Measurements from ENCODE around the gene TUBB6.
A peak's percentile ranks its signal among the peaks of the same experiment; 100 is the strongest.

The TUBB6 gene

GRCh38 chr18:12283256-12283655 lies 24.8 kb upstream of the TUBB6 start:
- H3K4me3 ChIP-seq (ENCODE audit: low read length) = no peak overlapping the region
- peak; percentile 96 for DNase-seq (ENCODE audit: low read depth)
- TF ChIP-seq, protein P1, sequence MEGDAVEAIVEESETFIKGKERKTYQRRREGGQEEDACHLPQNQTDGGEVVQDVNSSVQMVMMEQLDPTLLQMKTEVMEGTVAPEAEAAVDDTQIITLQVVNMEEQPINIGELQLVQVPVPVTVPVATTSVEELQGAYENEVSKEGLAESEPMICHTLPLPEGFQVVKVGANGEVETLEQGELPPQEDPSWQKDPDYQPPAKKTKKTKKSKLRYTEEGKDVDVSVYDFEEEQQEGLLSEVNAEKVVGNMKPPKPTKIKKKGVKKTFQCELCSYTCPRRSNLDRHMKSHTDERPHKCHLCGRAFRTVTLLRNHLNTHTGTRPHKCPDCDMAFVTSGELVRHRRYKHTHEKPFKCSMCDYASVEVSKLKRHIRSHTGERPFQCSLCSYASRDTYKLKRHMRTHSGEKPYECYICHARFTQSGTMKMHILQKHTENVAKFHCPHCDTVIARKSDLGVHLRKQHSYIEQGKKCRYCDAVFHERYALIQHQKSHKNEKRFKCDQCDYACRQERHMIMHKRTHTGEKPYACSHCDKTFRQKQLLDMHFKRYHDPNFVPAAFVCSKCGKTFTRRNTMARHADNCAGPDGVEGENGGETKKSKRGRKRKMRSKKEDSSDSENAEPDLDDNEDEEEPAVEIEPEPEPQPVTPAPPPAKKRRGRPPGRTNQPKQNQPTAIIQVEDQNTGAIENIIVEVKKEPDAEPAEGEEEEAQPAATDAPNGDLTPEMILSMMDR (IDR thresholded peaks at IDR 0.05; ENCODE audit: insufficient read depth, low read depth, low read length, missing control alignments) = peak; percentile 40

DNA sequence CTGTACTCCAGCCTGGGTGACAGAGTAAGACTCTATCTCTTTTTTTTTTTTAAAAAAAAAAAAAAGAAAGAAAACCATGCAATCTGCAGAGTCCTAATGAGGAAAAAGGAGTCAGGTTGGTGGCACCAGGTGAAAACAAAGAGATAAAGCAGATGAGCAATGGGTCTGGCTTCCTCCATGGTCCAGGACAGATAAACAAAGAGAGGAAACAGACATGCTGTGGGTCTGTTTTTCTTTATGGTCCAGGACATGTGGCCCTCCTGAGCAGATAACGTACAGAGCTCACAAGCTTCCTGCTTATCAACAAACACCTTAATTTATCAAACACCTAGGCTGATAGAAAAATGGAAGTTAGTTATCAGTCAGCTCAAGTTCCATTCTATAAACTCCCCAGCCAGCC lies 24.4 kb upstream of the TUBB6 start:
- TF ChIP-seq, protein P1 (IDR thresholded peaks at IDR 0.05; ENCODE audit: insufficient read depth, low read depth, low read length, missing control alignments) = no peak
- H3K4me3 ChIP-seq (ENCODE audit: low read length) = no peak overlapping the region
- no peak for DNase-seq (ENCODE audit: low read depth)

GRCh38 chr18:12287131-12287681 lies 20.8 kb upstream of the TUBB6 start:
- TF ChIP-seq, protein P1 (IDR thresholded peaks at IDR 0.05; ENCODE audit: insufficient read depth, low read depth, low read length, missing control alignments) = no peak
- peak overlapping the region; percentile 56 for H3K4me3 ChIP-seq (ENCODE audit: low read length)
- DNase-seq (ENCODE audit: low read depth) = peak; percentile 60

- H3K4me3 ChIP-seq (ENCODE audit: low read length) = peak overlapping the region; percentile 56
- TF ChIP-seq, protein P1 (IDR thresholded peaks at IDR 0.05; ENCODE audit: insufficient read depth, low read depth, low read length, missing control alignments) = no peak
- peak; percentile 96 for DNase-seq (ENCODE audit: low read depth)
Observed at GRCh38 chr18:12287684-12288402, 20.2 kb upstream of the TUBB6 start.

DNA sequence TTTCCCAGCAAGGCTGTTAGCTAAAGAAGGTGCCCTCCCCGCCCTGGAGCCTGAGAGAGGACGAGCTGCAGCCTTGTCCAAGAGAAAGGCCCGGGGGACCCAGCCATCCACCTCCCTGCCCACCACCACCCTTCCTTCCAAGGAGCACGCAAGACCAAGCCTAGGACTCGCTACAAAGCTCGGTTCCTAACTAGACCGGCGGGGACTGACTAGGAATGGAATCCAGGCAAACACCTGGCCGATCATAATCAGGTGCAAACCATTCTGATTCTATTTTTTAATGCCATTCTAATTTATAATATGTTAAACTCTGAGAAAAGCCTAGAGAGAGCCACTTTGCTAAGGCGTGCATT lies 19.7 kb upstream of the TUBB6 start:
- DNase-seq (ENCODE audit: low read depth) = no peak
- TF ChIP-seq, protein P1 (IDR thresholded peaks at IDR 0.05; ENCODE audit: insufficient read depth, low read depth, low read length, missing control alignments) = no peak
- H3K4me3 ChIP-seq (ENCODE audit: low read length) = peak overlapping the region; percentile 56

GRCh38 chr18:12290086-12290485 lies 18.0 kb upstream of the TUBB6 start:
- no peak overlapping the region for H3K4me3 ChIP-seq (ENCODE audit: low read length)
- TF ChIP-seq, protein P1 (IDR thresholded peaks at IDR 0.05; ENCODE audit: insufficient read depth, low read depth, low read length, missing control alignments) = no peak
- no peak for DNase-seq (ENCODE audit: low read depth)

GRCh38 chr18:12291161-12291560 lies 16.9 kb upstream of the TUBB6 start:
- no peak overlapping the region for H3K4me3 ChIP-seq (ENCODE audit: low read length)
- no peak for DNase-seq (ENCODE audit: low read depth)
- TF ChIP-seq, protein P1 (IDR thresholded peaks at IDR 0.05; ENCODE audit: insufficient read depth, low read depth, low read length, missing control alignments) = no peak
